Activated CD8-positive, alpha-beta T cell treated with anti-CD3 and anti-CD28 coated beads for 36 hours (primary cell): ENCODE measurements around the gene IRAK1. TPM values are rescaled to one million over a fixed set of nuclear protein-coding genes. Genes with fewer than 3 reads are reported as not detected.

Experiments
- ATAC-seq: fragments of 200-7000 bp; cut with Tn5 transposase; one replicate; pipeline ENCODE4 v1.10.0; 2021; ENCODE audit warnings: mild to moderate bottlenecking, moderate library complexity
- CTCF ChIA-PET: fragments of 350-600 bp; sonication (Branson Sonifier 250); formaldehyde crosslinking; loops from one replicate; lab custom pipeline; 2021; ENCODE audit warnings: antibody characterized with exemption; lab: Charles Lee
- POLR2A ChIA-PET: fragments of 350-600 bp; sonication (Branson Sonifier 250); formaldehyde crosslinking; loops from one replicate; lab custom pipeline; 2021; ENCODE audit warnings: antibody characterized with exemption; lab: Charles Lee
- DNase-seq: peaks from one replicate; pipeline ENCODE4 v3.0.0-alpha.2; 2020
- H3K27ac Mint-ChIP-seq: one replicate; pipeline ENCODE4 v1.8.0; 2021; ENCODE audit warnings: mild to moderate bottlenecking, mixed read lengths
- H3K27me3 Mint-ChIP-seq: one replicate; pipeline ENCODE4 v1.8.0; 2021; ENCODE audit warnings: mixed read lengths
- H3K36me3 Mint-ChIP-seq: one replicate; pipeline ENCODE4 v1.8.0; 2021; ENCODE audit warnings: low read depth, mixed read lengths
- H3K4me1 Mint-ChIP-seq: one replicate; pipeline ENCODE4 v1.8.0; 2021; ENCODE audit warnings: low read depth, mixed read lengths
- H3K4me3 Mint-ChIP-seq: one replicate; pipeline ENCODE4 v1.8.0; 2021; ENCODE audit warnings: mild to moderate bottlenecking, moderate library complexity, mixed read lengths
- H3K9me3 Mint-ChIP-seq: one replicate; pipeline ENCODE4 v1.8.0; 2021; ENCODE audit warnings: mixed read lengths
- CTCF ChIP-seq: fragments of 200-600 bp; IDR thresholded peaks from one replicate; pipeline ENCODE4 v1.8.0; 2022; ENCODE audit warnings: antibody characterized with exemption, mild to moderate bottlenecking
- intact Hi-C: fragments of 100-400 bp; cut with micrococcal nuclease; formaldehyde crosslinking; loops from one replicate; pipeline ENCODE4 v1.10.0; 2022
- total RNA-seq, 2 experiments: library from RNA; stranded (reverse); gene quantifications; one replicate each; pipeline ENCODE4 v1.2.3, GENCODE V29; 2021

The IRAK1 gene
- 100 to 1,000 TPM; 134 to 136 TPM for total RNA-seq

- DNase-seq (peak; percentile 51), ATAC-seq (peak; percentile 78)
- Mint-ChIP-seq H3K36me3 (peaks cover 25% of the 10 kb centered on the region), H3K27ac (peak within 1 kb of the TSS; percentile 95), H3K27me3 (no peaks in the 10 kb centered on the region), H3K4me3 (peak within 1 kb of the TSS; percentile 92), H3K4me1 (peaks cover 17% of the 10 kb centered on the region), H3K9me3 (no peaks in the 10 kb centered on the region)
- intact Hi-C loops, result no loop called here
- POLR2A ChIA-PET, result interaction anchor here (1.0 to 2.3 kb wide), 5 partner anchors 11 to 95 kb away, joined by 3 to 7 read pairs (median 4); partner anchors contain the start of gene ARHGAP4
- CTCF ChIA-PET, result interaction anchor here (0.6 to 1.7 kb wide), 3 partner anchors 32 to 284 kb away, joined by 3 to 5 read pairs (median 3); no protein-coding TSS in a partner anchor
- TF ChIP-seq CTCF, result no peak
Observed at GRCh38 chrX:154019633-154020528, at the start of gene IRAK1. IRAK1 (minus strand) TSS chrX:154019902; CDS start chrX:154019812, 90 bp downstream.

GRCh38 chrX:154068560-154068959 is 48.9 kb upstream of the IRAK1 start:
- Mint-ChIP-seq H3K4me3 (no peak overlapping the region), H3K27me3 (no peaks in the 10 kb centered on the region), H3K27ac (peak overlapping the region; percentile 45), H3K36me3 (peaks cover 11% of the 10 kb centered on the region), H3K9me3 (no peaks in the 10 kb centered on the region), H3K4me1 (peaks cover 54% of the 10 kb centered on the region)
- intact Hi-C loops, result no loop called here
- no peak for ATAC-seq
- POLR2A ChIA-PET, result no interaction called here
- no peak for TF ChIP-seq CTCF
- CTCF ChIA-PET, result no interaction called here
- no peak for DNase-seq

GRCh38 chrX:154064637-154065435 is 45.1 kb upstream of the IRAK1 start:
- Mint-ChIP-seq H3K9me3 (no peaks in the 10 kb centered on the region), H3K4me1 (peaks cover 62% of the 10 kb centered on the region), H3K4me3 (no peak overlapping the region), H3K27me3 (no peaks in the 10 kb centered on the region), H3K36me3 (peaks cover 8% of the 10 kb centered on the region), H3K27ac (peak overlapping the region; percentile 75)
- intact Hi-C loops, result no loop called here
- TF ChIP-seq CTCF, result no peak
- no peak for DNase-seq
- ChIA-PET CTCF (no interaction called here), POLR2A (no interaction called here)
- ATAC-seq, result no peak

- no peak for TF ChIP-seq CTCF
- peak overlapping the region; percentile 75 for H3K27ac Mint-ChIP-seq
- peaks cover 74% of the 10 kb centered on the region for H3K4me1 Mint-ChIP-seq
- H3K4me3 Mint-ChIP-seq, result no peak overlapping the region
- DNase-seq, result no peak
- ChIA-PET CTCF (no interaction called here), POLR2A (no interaction called here)
- H3K9me3 Mint-ChIP-seq, result no peaks in the 10 kb centered on the region
- H3K27me3 Mint-ChIP-seq, result no peaks in the 10 kb centered on the region
- ATAC-seq, result peak; percentile 59
- intact Hi-C loops, result no loop called here
- peaks cover 9% of the 10 kb centered on the region for H3K36me3 Mint-ChIP-seq
Observed at GRCh38 chrX:154063234-154063633, 43.5 kb upstream of the IRAK1 start.
